GM21529 (cell line): ENCODE data around the gene EYA2.

Experiments
- ATAC-seq: cut with Tn5 transposase; IDR thresholded peaks from one replicate; pipeline ENCODE4 v1.9.1; 2021; ENCODE audit not compliant: unreplicated experiment

The EYA2 gene

DNA sequence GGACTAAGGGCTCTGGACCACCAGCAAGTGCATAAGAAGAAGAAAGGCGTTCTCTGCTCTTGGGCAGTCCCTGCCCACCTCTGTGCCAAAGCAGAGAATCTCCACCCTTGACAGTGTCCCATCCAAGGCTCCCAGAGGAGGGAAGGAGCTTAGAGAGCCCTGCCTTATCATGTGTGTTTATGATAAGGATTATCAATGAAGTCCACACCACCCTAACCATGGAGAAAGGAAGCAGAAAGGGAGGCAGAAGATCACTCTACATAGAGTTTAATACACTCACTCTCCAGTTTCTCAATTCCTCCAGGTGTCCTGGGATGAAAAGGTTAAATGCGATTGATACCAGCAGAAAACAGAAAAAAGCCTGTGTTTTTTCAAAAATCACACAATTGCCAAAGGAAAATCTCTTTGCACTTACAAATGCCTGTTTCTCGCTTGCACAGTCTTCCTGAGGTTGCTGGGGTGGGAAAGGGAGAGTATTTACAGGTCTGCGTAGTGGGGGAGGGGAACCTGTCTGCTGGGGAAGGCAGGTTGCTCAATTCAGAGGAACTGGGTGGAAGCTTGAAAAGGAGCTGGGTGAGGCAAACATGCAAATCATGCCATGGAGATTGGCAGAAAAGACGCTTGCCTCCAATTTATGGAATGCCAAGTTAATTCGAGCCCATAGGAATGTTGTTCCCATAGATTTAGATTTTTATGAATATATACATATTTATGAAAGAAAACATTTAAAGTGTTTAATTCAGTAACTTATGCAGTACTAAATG is 104.0 kb downstream of the EYA2 start:
- ATAC-seq = no peak

DNA sequence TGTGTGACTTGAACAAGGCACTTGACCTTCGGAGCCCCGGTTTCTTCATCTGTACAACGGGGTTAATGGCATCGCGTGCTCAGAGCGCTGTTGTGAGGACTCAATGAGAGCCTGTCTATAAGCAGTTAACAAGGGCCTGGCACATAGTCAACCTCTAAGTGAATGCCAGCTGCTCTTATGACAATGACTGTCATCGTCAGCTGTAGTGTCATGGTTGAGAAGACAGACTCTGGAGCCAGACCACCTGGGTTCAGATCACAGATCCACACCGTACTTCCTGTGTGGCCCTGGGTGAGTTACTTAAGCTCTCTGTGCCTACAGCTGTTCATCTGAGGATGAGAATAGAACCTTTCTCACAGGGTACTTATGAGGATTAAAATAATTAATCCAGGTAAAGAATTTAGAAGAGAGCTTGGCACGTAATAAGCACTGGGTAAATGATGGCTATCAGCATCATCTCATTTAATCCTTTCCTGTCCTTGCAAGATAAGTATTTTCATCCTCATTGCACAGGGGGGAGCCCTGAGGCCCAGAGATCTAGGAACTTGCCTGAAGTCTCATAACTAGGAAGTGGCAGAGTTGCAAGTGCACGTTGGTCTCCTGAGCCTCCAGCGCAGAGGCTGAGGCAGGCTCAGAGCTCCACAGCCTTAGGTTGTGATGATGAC is 105.3 kb downstream of the EYA2 start:
- no peak for ATAC-seq

DNA sequence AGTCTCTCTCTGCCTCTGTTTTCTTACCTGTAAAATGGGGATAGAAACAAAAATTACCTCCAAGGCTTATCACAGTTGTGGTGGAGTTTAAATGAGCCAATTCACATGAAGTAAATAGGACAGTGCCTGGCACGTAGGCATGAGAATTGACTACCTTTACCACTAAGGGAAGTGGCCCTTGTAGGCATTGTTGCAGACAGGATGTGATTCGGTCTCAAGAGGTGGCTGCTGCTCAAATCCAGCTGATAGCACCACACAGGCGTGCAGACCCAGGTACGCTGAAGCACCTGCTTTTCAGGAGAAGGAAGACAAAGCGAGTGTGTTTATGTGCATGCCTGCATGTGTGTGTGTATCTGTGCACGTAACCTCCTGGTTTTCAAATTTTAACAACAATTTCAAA is 108.6 kb downstream of the EYA2 start:
- no peak for ATAC-seq

DNA sequence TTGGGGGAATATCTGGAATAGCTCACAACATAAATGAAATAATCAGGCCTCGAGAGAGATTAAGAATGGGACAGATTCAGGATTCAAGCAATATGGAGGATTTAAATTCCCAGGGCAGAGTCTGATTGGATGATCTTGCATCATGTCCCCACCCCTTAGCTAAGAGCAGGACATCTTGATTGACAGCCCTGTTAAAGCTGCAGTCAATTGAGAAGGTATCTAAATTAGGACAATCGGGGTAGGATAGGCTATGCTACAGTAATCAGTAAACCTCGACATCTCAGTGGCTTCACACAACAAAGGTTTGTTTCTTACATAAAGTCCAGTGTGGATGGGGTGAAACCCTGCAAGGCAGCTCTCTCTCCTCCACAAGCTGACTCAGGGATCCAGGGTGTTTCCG is 109.5 kb downstream of the EYA2 start:
- no peak for ATAC-seq

DNA sequence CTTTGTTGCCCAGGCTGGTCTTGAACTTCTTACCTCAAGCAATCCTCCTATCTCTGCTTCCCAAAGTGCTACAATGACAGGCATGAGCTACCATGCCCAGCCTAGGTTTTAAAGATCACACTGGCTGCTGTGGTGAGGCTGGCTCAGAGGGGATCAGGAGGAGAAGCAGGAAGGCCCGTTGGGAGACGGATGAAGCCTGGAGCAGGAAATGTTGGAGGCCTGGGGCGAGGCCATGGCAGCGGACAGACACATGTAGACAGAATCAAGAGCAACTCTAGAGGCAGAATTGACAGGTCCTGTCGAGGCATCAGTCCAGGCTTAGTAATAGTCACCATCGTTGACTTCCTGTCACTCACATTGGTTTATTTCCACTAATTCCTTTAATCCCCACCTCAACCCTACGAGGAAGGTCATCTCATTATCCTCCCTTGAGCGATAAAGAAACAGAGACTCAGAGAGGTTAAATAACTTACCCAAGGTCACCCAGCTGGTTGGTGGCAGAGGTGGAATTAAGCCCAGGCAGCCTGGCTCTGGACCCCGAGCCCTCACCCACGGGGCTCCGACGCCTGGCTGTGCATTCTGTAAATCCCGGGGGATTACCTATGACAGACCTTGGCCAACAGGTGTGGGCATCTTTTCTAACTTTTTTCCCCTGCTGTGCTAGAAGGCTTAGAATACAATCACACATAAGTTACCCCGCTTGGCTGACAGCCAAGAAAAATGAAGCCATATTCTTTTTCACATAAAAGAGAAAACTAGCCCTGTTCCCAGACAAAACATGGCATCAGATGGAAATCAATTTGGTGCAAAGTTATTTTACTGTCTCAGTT is 113.4 kb downstream of the EYA2 start:
- no peak for ATAC-seq

DNA sequence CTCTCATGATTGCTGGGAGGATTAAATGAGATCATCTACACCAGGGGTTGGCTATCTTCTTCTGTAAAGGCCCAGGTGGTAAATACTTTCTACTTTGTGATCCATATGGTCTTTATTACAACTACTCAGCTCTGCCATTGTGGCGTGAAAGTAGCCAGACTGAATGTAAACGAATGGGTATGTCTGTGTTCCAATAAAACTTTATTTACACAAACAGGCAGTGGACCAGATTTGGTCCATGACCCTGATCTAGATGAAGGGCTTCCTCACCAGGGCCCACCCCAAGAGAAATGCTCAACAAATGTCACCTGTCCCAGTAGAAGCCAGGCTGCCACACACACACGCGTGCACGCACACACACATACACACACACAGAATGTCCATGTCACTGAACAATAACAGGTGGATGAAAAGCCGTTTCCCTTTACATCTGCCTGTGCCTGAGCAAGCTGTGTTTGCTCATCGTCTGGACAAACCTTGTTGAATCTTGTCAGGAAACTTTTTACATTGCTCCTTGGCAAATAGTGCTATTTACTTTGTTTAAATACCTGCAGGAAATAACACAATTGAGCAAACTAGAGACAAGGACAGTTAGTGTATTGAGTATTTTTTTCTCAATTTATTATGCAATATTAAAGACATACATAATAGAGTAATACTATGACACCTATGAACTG is 114.3 kb downstream of the EYA2 start:
- ATAC-seq = no peak

DNA sequence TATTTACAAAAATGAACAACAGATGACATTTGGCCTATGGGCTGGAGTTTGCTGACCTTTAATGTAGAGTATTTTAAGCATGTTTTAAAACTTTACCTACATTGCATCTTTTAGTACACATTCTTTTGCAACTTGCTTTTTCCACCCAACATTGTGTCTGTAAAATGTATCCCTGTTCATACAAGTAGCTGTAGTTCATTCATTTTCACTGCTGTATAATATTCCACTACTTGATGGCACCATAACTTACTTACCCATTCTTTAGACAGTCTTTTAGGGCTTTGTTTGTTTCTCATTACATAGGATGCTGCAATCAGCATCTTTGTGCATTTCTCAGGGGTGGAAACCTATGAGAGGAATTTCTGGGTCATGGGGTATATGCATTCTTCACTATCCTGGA is 115.1 kb downstream of the EYA2 start:
- ATAC-seq = no peak

DNA sequence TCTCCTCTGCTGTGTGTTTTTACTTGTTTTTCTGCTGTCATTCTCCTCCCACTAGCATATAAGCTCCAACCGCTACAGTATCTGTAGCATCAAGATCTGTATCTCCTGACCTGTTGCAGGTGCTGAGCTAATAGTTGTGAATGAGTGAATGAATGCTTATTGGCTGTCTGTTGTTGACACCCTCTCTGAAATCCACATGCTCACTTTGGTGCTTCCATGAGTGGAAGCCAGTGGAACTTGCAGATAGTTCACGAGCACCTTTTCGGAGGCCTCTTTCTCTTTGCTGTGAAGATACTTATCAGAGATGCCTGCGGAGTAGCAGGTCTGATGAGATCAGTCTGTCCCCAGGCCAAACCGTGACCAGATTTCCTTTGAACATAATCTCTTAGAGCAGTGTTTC is 117.3 kb downstream of the EYA2 start:
- no peak for ATAC-seq

DNA sequence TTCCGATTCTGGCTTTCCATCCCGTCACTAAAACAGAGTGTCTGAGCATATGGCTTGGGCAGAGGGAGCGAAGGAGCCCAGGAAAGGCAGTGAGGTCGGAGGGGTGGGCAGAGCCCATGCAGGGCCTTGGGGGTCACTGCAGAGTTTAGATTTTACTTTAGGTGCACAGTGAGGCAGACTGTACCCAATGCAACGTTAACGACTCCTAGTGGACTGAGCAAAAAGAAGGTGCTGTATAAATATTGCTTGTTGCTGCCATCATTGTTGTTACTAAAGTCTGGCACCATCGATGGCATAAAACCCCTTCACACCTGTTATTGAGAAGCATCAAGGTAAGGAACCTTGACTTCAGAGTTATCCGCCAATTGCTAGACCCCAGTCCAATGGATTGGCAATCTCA is 119.0 kb downstream of the EYA2 start:
- ATAC-seq = no peak

DNA sequence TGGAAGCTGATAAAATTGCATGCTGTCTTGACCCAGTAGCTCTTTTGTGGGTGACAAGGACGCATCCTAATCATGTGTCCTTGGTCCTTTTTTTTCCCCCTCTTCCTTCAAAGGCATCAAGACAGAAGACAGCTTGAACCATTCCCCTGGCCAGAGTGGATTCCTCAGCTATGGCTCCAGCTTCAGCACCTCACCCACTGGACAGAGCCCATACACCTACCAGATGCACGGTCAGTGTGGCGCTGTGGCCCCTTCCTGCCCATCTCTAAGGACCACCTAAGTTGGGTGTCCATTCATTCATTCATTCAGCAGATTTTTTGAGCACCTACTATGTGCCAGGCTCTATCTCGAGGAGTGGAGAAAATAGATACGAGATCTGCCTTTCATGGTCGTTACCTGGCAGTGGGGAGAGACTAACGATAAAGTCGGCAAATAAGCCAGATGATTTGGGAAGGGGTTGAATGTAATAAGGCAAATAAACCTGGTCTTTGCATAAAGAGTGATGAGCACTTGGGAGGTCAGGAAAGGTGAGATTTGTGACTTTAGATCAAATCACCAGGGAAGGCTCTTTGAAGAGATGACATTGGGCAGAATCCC is 121.5 kb downstream of the EYA2 start:
- ATAC-seq = no peak

DNA sequence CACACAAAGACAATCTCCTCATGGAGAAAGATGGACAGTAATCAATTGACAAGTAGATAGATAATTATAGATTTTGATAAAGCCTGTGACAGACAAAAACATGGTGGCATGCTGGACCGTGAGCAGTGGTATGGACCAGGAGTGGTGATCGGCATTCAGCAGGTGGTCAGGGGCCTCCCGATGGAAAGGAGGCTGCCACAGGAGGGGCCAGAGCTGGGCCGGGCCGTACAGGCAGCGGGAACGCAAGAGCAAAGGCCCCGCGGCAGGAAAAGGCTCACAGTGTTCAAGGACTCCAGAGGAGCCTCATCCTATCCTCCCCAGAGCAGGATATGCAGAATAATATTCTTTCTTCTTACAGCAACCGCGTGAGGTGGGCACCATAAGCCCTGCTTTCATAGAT is 123.7 kb downstream of the EYA2 start:
- no peak for ATAC-seq

DNA sequence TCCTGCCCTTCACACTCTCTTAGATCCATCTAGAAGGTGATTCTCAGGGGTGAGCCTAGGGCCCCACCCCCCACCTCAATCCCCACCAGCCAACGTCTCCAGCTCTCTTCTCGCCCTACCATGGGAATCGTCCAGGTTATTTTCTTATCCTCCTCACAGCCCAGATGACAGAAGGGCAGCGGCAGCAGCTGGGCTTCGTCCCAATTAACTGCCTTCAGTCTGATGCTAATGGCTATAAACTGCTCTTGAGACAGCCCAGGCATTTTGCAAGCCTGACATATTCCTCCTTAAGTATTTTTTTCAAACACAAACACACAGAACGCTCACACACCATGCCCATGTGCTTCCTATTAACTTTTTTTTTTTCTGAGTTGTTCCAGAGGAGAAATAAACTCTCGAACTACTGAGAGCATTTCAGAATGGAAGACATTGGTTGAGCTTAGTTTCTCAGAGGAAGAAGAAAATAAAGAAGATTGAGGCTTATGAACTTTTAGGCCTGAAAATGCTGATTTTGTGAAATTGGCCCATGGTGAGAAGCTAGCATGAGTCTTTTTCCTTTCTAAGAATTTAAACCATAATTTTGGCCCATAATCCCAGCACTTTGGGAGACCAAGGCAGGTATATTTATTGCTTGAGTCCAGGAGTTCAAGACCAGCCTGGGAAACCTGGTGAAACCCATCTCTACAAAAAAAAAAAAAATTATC is 124.6 kb downstream of the EYA2 start:
- no peak for ATAC-seq

DNA sequence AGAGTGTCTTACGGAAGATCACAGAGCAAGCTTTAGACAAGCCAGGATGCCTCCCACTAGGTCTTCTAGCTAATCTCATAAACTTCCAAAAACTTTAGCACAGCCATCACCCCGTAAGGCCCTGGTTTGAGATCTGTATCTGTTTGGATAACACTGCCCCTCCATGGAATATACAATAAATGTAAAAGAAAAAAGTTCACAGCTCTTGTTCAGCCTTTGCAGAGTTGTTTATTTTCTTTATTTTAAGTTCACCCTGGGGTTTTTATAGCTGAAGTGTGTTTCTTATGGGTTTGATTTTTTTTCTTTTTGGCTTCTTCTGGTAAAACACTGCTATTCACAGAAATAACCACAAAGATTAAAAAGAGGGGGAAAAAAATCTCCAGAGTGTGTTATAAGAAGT is 125.6 kb downstream of the EYA2 start:
- no peak for ATAC-seq

DNA sequence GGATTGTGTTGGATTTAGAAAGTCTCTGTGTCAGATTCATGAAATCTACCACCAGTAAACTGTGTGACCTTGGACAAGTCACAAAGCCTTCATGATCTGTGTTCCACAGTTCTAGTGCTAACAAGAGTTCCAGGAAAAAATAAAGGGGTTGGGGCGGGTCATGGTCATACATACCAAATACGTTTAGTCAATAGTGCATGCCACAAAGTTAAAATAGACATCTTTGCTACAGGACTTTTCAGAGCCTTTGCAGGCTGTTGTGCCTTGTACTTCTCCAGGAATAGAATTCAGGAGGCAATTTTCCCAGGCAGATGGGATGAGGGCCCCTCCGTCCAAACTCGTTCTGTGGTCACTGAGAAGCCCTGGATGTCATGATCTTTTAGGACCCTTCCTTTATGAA is 127.2 kb downstream of the EYA2 start:
- ATAC-seq = no peak

DNA sequence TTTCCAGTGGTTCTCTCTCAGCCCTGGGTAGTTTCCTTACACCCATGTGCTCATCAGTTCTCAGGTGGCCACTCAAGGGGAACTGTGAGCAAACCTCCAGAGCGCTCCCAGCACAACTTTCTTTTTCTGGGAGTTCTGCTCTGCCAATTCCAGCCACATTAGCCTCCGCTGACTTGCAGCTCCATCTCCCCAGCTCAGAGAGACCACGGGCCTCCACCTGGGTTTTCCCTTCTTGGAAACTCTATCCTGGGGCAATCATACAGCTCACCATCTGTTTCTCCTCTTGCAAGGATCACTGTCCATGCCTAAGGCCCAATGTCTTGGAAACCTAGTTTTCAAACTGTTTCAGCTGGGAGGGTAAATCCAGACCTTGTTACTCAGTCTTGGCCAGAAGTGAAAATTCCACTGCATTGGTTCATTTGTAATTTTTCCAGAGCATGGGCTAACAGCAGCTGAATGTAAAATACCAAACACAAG is 129.9 kb downstream of the EYA2 start:
- no peak for ATAC-seq

DNA sequence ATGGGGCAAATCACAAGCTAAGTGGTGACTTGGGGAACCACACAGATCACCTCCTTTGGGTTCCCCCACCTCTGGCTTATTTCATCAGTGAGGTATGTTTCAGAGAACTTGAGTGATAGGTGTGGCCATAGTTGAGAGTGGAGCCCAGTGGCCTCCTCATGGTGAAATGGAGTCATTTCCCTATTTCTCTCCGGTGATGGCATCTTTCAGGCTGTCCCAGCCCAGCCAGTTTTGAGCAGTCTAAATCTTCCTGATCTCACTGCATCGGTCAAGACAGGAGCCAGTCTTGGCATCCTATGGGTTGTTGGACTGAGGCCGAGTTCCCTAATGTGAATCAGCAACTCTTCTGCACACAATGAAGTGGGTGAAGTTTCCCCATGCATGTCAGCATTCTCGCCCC is 132.4 kb downstream of the EYA2 start:
- ATAC-seq = no peak

DNA sequence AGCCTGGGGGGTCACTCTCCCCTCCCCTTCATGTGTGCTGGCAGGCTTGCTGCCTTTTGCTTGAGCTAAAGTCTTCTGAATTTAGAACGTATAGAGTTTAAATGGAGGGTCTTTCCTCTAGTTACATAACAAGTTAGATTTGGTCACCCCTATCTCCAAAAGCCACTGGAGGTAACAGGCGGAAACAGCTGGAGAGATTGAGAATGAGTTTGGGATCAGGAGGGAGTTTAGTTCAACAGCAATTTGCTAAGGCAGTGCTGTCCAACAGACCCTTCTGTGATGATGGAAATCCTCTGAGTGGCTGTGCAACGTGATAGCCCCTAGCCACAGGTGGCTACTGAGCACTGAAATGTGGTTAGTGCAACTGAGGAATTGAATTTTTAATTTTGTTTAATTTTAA is 132.8 kb downstream of the EYA2 start:
- ATAC-seq = no peak

DNA sequence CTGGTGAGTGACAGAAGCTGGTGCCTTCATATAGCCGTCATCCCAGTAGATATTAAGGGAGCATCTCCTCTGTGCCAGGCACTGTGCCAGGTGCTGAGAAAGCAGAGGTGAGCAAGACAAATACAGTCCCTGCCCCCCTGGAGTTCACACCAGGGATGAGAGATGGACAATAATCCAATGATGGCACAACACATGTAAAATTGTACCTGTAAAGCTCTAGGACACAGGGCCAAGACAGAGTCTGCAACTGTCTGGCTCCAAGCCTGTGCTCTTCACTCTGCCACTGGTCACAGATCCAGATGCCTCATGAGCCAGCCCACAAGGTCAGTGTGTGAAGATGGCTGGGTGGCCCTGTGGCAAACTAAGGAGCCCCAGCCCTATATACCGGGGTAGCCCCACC is 133.8 kb downstream of the EYA2 start:
- no peak for ATAC-seq

DNA sequence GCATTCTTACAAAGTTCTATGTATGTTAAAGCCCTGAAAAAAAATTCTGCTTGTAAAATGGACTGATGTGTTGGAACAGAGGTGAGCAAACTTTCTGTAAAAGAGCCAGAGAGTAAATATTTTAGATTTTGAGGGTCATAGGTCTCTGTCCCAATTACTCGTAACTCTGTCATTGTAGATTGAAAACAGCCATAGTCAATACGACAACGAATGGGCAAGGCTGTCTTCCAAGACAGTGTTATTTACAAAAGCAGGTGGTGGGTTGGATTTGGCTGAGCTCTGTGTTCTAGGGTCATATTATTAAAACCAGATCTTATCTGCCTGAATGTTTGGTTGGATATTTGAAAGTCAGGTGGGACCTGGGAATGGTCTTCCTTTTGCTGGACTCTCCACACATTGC is 135.2 kb downstream of the EYA2 start:
- no peak for ATAC-seq

DNA sequence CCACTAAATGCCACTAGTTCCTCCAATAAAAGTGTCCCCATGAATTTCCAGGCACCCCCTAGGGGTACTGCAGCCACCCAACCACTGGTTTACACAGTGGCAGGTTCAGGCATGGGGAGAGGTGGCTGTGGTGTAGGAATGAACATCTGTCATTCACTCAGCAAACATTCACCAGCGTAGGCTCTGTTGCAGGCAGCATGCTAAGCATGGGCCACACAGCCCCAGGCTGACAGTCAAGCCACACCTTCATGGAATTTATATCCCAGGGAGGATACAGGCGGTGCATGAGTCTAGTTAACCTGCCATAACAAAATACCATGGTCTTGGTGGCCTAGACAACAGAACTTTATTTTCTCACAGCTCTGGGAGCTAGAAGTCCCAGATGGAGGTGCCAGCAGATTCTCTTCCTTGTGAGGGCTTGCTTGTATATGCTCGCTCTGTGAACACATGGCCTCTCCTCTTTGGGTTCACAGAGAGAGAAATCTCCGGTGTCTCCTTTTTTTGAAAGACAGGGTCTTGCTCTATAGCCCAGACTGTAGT is 135.7 kb downstream of the EYA2 start:
- ATAC-seq = no peak
